Smooth muscle cell of the umbilical artery (primary cell): ENCODE measurements around the gene OR5M10. TPM values are rescaled to one million over a fixed set of nuclear protein-coding genes. Genes with fewer than 3 reads are reported as not detected.

Experiments
- total RNA-seq: library from RNA; depleted of rRNA; stranded (reverse); fragments of >200 nt; gene quantifications from 2 replicates; pipeline ENCODE4 v1.2.3, GENCODE V29; 2014

Gene OR5M10
- not detected in 2 replicates for total RNA-seq

GRCh38 chr11:56577621-56578020, at the start of gene OR5M10:
Gene OR5M10 (minus strand): TSS chr11:56577721. CDS start chr11:56577721, 0 bp downstream.

GRCh38 chr11:56543157-56543556, 34.4 kb downstream of the OR5M10 start, which contains the start of gene OR5M11:
Gene OR5M11 (minus strand): TSS chr11:56543257. CDS start chr11:56543257, 0 bp downstream.

Other genes with a start within 250 kb of the OR5M10 start
- not detected in 2 replicates for gene OR8K1, start 231.7 kb downstream of the OR5M10 start, total RNA-seq
- not detected in 2 replicates for gene OR8J1, start 223.4 kb downstream of the OR5M10 start, total RNA-seq
- gene OR8U1, start 202.1 kb downstream of the OR5M10 start, total RNA-seq = not detected in 2 replicates
- gene OR5AL1, start 165.0 kb downstream of the OR5M10 start, total RNA-seq = not detected in 2 replicates
- gene OR5M3, start 104.4 kb downstream of the OR5M10 start, total RNA-seq = not detected in 2 replicates
- gene OR5M8, start 86.4 kb downstream of the OR5M10 start, total RNA-seq = not detected in 2 replicates
- not detected in 2 replicates for gene OR5M11, start 34.5 kb downstream of the OR5M10 start, total RNA-seq
- not detected in 2 replicates for gene OR5M1, start 37.2 kb upstream of the OR5M10 start, total RNA-seq
- not detected in 2 replicates for gene OR5AP2, start 64.7 kb upstream of the OR5M10 start, total RNA-seq
- not detected in 2 replicates for gene OR5AR1, start 86.0 kb upstream of the OR5M10 start, total RNA-seq
- not detected in 2 replicates for gene OR9G1, start 121.4 kb upstream of the OR5M10 start, total RNA-seq
- not detected in 2 replicates for gene OR9G4, start 171.0 kb upstream of the OR5M10 start, total RNA-seq